ENCODE measurements around the gene RANBP17.
"Not testable (repeated sequence)": the region's sequence is repeated elsewhere in the genome, so short reads cannot be mapped to it uniquely, and the experiment has no call there.

Gene RANBP17

GRCh38 chr5:170941788-170942187, 80.0 kb downstream of the RANBP17 start:
- DNase-seq (ENCODE audit: low read depth in 3 of 3): no peak

GRCh38 chr5:170945275-170945674, 83.5 kb downstream of the RANBP17 start:
- DNase-seq (ENCODE audit: low read depth in 3 of 3): no peak

- DNase-seq (ENCODE audit: low read depth in 3 of 3): no peak
These were observed 98.7 kb downstream of the RANBP17 start for GRCh38 chr5:170960567-170960966.

- DNase-seq (ENCODE audit: low read depth in 3 of 3): no peak
These were observed 101.7 kb downstream of the RANBP17 start for GRCh38 chr5:170963521-170963920.

- no peak for DNase-seq (ENCODE audit: low read depth in 3 of 3)
These were observed 112.6 kb downstream of the RANBP17 start for GRCh38 chr5:170974461-170974860.

- DNase-seq (ENCODE audit: low read depth in 3 of 3): not testable (repeated sequence)
These were observed 118.4 kb downstream of the RANBP17 start for GRCh38 chr5:170980261-170980660.

- DNase-seq (ENCODE audit: low read depth in 3 of 3): no peak
These were observed 123.7 kb downstream of the RANBP17 start for GRCh38 chr5:170985486-170985885.

- DNase-seq (ENCODE audit: low read depth in 3 of 3): no peak
These were observed 124.8 kb downstream of the RANBP17 start for GRCh38 chr5:170986598-170986997.

GRCh38 chr5:170993476-170993875, 131.7 kb downstream of the RANBP17 start:
- no peak for DNase-seq (ENCODE audit: low read depth in 3 of 3)

- no peak for DNase-seq (ENCODE audit: low read depth in 3 of 3)
These were observed 148.3 kb downstream of the RANBP17 start for GRCh38 chr5:171010086-171010485.

- no peak for DNase-seq (ENCODE audit: low read depth in 3 of 3)
These were observed 149.0 kb downstream of the RANBP17 start for GRCh38 chr5:171010816-171011215.

GRCh38 chr5:171023508-171023907, 161.7 kb downstream of the RANBP17 start:
- no peak for DNase-seq (ENCODE audit: low read depth in 3 of 3)

GRCh38 chr5:171024084-171024483, 162.3 kb downstream of the RANBP17 start:
- no peak for DNase-seq (ENCODE audit: low read depth in 3 of 3)

GRCh38 chr5:171029401-171029800, 167.6 kb downstream of the RANBP17 start:
- DNase-seq (ENCODE audit: low read depth in 3 of 3): no peak

- DNase-seq (ENCODE audit: low read depth in 3 of 3): no peak
These were observed 170.2 kb downstream of the RANBP17 start for GRCh38 chr5:171031977-171032376.

- no peak for DNase-seq (ENCODE audit: low read depth in 3 of 3)
These were observed 170.7 kb downstream of the RANBP17 start for GRCh38 chr5:171032435-171032973.

GRCh38 chr5:171041893-171042292, 180.1 kb downstream of the RANBP17 start:
- DNase-seq (ENCODE audit: low read depth in 3 of 3): not testable (repeated sequence)

GRCh38 chr5:171050916-171051315, 189.1 kb downstream of the RANBP17 start:
- DNase-seq (ENCODE audit: low read depth in 3 of 3): no peak

- DNase-seq (ENCODE audit: low read depth in 3 of 3): no peak
These were observed 194.1 kb downstream of the RANBP17 start for GRCh38 chr5:171055875-171056454.

- no peak for DNase-seq (ENCODE audit: low read depth in 3 of 3)
These were observed 205.8 kb downstream of the RANBP17 start for GRCh38 chr5:171067540-171068130.

GRCh38 chr5:171074747-171075146, 212.9 kb downstream of the RANBP17 start:
- no peak for DNase-seq (ENCODE audit: low read depth in 3 of 3)

GRCh38 chr5:171080186-171080938, 218.5 kb downstream of the RANBP17 start:
- DNase-seq (ENCODE audit: low read depth in 3 of 3): no peak

- no peak for DNase-seq (ENCODE audit: low read depth in 3 of 3)
These were observed 219.5 kb downstream of the RANBP17 start for GRCh38 chr5:171081319-171081718.

Measured in stimulated activated CD4-positive, alpha-beta T cell treated with anti-CD3 and anti-CD28 coated beads, TNF-alpha, amount 100 ng/mL, for 4 hours (primary cell).